ENCODE results near the gene SLC25A27.

- TF ChIP-seq CTCF (conservative IDR thresholded peaks at IDR 0.05; ENCODE audit: low read depth, low read length): no peak
- no peak for TF ChIP-seq MAFK (IDR thresholded peaks at IDR 0.05; ENCODE audit: low read depth, low read length)
- no peak for TF ChIP-seq NFE2L2 (IDR thresholded peaks at IDR 0.05; ENCODE audit: low read depth, low read length)
- no peak for TF ChIP-seq RCOR1 (IDR thresholded peaks at IDR 0.05; ENCODE audit: insufficient replicate concordance, low read length)
- no peak for TF ChIP-seq USF2 (IDR thresholded peaks at IDR 0.05; ENCODE audit: low read depth, low read length)
- no peak for TF ChIP-seq POLR2A (IDR thresholded peaks at IDR 0.05; ENCODE audit: low read depth, low read length)
- TF ChIP-seq CEBPB (IDR thresholded peaks at IDR 0.05; ENCODE audit: low read depth, low read length): no peak
- no peak for TF ChIP-seq MAZ (IDR thresholded peaks at IDR 0.05; ENCODE audit: borderline replicate concordance, low read depth, low read length)
- TF ChIP-seq RFX5 (IDR thresholded peaks at IDR 0.05; ENCODE audit: low read depth, low read length): no peak
These were observed 14.8 kb upstream of the SLC25A27 start for GRCh38 chr6:46637933-46638332.

Measured in IMR-90 (cell line).